Gastroesophageal sphincter (tissue), 3 donors: ENCODE measurements around the gene ISOC2.
A peak's percentile ranks its signal among the peaks of the same experiment; 100 is the strongest.

Experiments used
- CTCF ChIP-seq, 4 experiments: fragments of 200-600 bp in 2 of 4; fragments of 450-650 bp in 2 of 4; sonication (generic) in 1 of 4; IDR thresholded peaks; one replicate each; pipeline ENCODE4 v1.5.1; 2017 to 2019; ENCODE audit warnings: antibody characterized with exemption in 4 of 4, mild to moderate bottlenecking in 2 of 4, moderate library complexity in 2 of 4
- POLR2A ChIP-seq, 2 donors: fragments of 450-650 bp; IDR thresholded peaks; one replicate each; pipeline ENCODE4 v1.6.1; 2017; ENCODE audit warnings: antibody characterized with exemption in 2 of 2, mild to moderate bottlenecking in 2 of 2, moderate library complexity in 1 of 2

- TF ChIP-seq CTCF (IDR thresholded peaks at IDR 0.05) (peak in 1 of 4 experiments; percentile 2), POLR2A (IDR thresholded peaks at IDR 0.05) (peak; percentile 57 to 68)
Measured at GRCh38 chr19:55461259-55461973, at the start of gene ISOC2.
